CD14-positive monocyte (primary cell): Measurements from ENCODE around the gene RAB37. TPM values are rescaled to one million over a fixed set of nuclear protein-coding genes. Genes with fewer than 3 reads are reported as not detected.

Experiments used
- DNase-seq, 3 donors: peaks; one replicate each; pipeline ENCODE4 v3.0.0-alpha.2; 2011 to 2022
- H2AFZ ChIP-seq: 2 replicates; pipeline ENCODE4 v1.6.0; 2012; ENCODE audit warnings: mild to moderate bottlenecking, low read depth, low read length, inconsistent platforms; ENCODE audit not compliant: insufficient read depth, poor library complexity, severe bottlenecking
- H3K27ac ChIP-seq, 2 donors: 1 replicate in 1 of 2; 2 replicates in 1 of 2; pipeline ENCODE4 v1.5.1; 2012 to 2013; ENCODE audit warnings: low read length in 2 of 2, control low read depth in 1 of 2, inconsistent platforms in 1 of 2, low read depth in 1 of 2, mild to moderate bottlenecking in 1 of 2
- H3K27me3 ChIP-seq, 2 donors: one replicate each; pipeline versions ENCODE4 v1.6.0 to v1.6.1; 2011 to 2013; ENCODE audit warnings: low read length in 2 of 2; ENCODE audit not compliant: control insufficient read depth in 2 of 2, insufficient read depth in 2 of 2
- H3K36me3 ChIP-seq, 2 donors: replicated peaks in 1 of 2; 1 replicate in 1 of 2; 2 replicates in 1 of 2; pipeline versions ENCODE4 v1.5.1 to v1.6.1; 2012 to 2013; ENCODE audit warnings: low read length in 2 of 2, control low read depth in 1 of 2, inconsistent platforms in 1 of 2, mild to moderate bottlenecking in 1 of 2; ENCODE audit not compliant: insufficient read depth in 2 of 2, control insufficient read depth in 1 of 2
- H3K4me1 ChIP-seq, 2 donors: 1 replicate in 1 of 2; 2 replicates in 1 of 2; pipeline versions ENCODE4 v1.5.1 to v1.6.1; 2012 to 2013; ENCODE audit warnings: low read length in 2 of 2, control low read depth in 1 of 2, inconsistent platforms in 1 of 2, mild to moderate bottlenecking in 1 of 2, moderate library complexity in 1 of 2; ENCODE audit not compliant: insufficient read depth in 2 of 2, control insufficient read depth in 1 of 2
- H3K4me2 ChIP-seq: replicated peaks from 2 replicates; pipeline ENCODE3; 2012; ENCODE audit warnings: low read length, moderate library complexity, mild to moderate bottlenecking; ENCODE audit not compliant: poor library complexity, severe bottlenecking; ENCODE audit errors: extremely low read depth
- H3K4me3 ChIP-seq, 3 experiments: fragments of 200-600 bp in 1 of 3; sonication (generic) in 1 of 3; replicated peaks in 1 of 3; 1 replicate in 2 of 3; 2 replicates in 1 of 3; pipeline ENCODE4 v1.5.1; 2011 to 2013; ENCODE audit warnings: low read length in 3 of 3, mild to moderate bottlenecking in 3 of 3, control low read depth in 2 of 3, low read depth in 2 of 3, inconsistent platforms in 1 of 3, moderate library complexity in 1 of 3
- H3K79me2 ChIP-seq: 2 replicates; pipeline ENCODE4 v1.6.0; 2012; ENCODE audit warnings: mild to moderate bottlenecking, control low read depth, inconsistent platforms, low read length, moderate library complexity; ENCODE audit not compliant: insufficient read depth
- H3K9ac ChIP-seq: 2 replicates; pipeline ENCODE4 v1.6.0; 2017; ENCODE audit warnings: low read length, mild to moderate bottlenecking; ENCODE audit not compliant: insufficient read depth, poor library complexity, severe bottlenecking
- H3K9me3 ChIP-seq, 2 donors: replicated peaks in 1 of 2; 1 replicate in 1 of 2; 2 replicates in 1 of 2; pipeline versions ENCODE4 v1.5.1 to v1.6.1; 2012 to 2013; ENCODE audit warnings: low read length in 2 of 2, control low read depth in 1 of 2; ENCODE audit not compliant: control insufficient read depth in 1 of 2, insufficient read depth in 1 of 2
- H4K20me1 ChIP-seq: 2 replicates; pipeline ENCODE4 v1.6.0; 2012; ENCODE audit warnings: mild to moderate bottlenecking, low read length, control low read depth, moderate library complexity; ENCODE audit not compliant: insufficient read depth
- H3K27ac Mint-ChIP-seq, 7 donors: one replicate each; pipeline ENCODE4 v1.8.0; 2020; ENCODE audit warnings: mild to moderate bottlenecking in 7 of 7, mixed read lengths in 7 of 7, moderate library complexity in 6 of 7, inconsistent platforms in 2 of 7
- H3K27me3 Mint-ChIP-seq, 3 donors: one replicate each; pipeline ENCODE4 v1.8.0; 2021 to 2022; ENCODE audit warnings: low read depth in 3 of 3, mild to moderate bottlenecking in 3 of 3, mixed read lengths in 3 of 3, moderate library complexity in 3 of 3, inconsistent platforms in 1 of 3
- H3K36me3 Mint-ChIP-seq, 2 donors: one replicate each; pipeline ENCODE4 v1.8.0; 2020; ENCODE audit warnings: mixed read lengths in 2 of 2, inconsistent platforms in 1 of 2, mild to moderate bottlenecking in 1 of 2
- H3K4me1 Mint-ChIP-seq: one replicate; pipeline ENCODE4 v1.8.0; 2020; ENCODE audit warnings: mild to moderate bottlenecking, mixed read lengths
- H3K4me3 Mint-ChIP-seq, 2 donors: one replicate each; pipeline ENCODE4 v1.8.0; 2020; ENCODE audit warnings: mild to moderate bottlenecking in 2 of 2, mixed read lengths in 2 of 2, moderate library complexity in 1 of 2
- H3K9me3 Mint-ChIP-seq, 7 donors: one replicate each; pipeline ENCODE4 v1.8.0; 2020 to 2022; ENCODE audit warnings: mixed read lengths in 7 of 7, mild to moderate bottlenecking in 6 of 7, moderate library complexity in 6 of 7, inconsistent platforms in 2 of 7
- WGBS: methylation state at CpG from one replicate; pipeline ENCODE4 v1.1.5; 2013; ENCODE audit warnings: missing lambda C conversion rate; ENCODE audit not compliant: insufficient coverage; 5-methylcytosine and 5-hydroxymethylcytosine counted together
- intact Hi-C, 2 donors: fragments of 100-400 bp; cut with micrococcal nuclease; formaldehyde crosslinking; loops; one replicate each; pipeline versions ENCODE4 v1.15.0 to v1.15.1; 2023
- polyA plus RNA-seq, 3 donors: library from polyadenylated mRNA; depleted of rRNA in 1 of 3; unstranded in 2 of 3; stranded (reverse) in 1 of 3; fragments of 300-500 nt in 2 of 3; fragments of >200 nt in 1 of 3; fragmentation: Illumina TruSeq in 2 of 3; gene quantifications; 1 replicate in 2 of 3; 2 replicates in 1 of 3; pipeline ENCODE4 v1.2.3, GENCODE V29; 2012 to 2021
- TF ChIP-seq, protein P1 (sequence below): fragments of 200-600 bp; IDR thresholded peaks from one replicate; pipeline ENCODE4 v1.8.0; 2022; ENCODE audit warnings: antibody characterized with exemption, mild to moderate bottlenecking

Gene RAB37
- polyA plus RNA-seq, 3 donors, result 26.8 to 40.9 (median 33.1) TPM

DNA sequence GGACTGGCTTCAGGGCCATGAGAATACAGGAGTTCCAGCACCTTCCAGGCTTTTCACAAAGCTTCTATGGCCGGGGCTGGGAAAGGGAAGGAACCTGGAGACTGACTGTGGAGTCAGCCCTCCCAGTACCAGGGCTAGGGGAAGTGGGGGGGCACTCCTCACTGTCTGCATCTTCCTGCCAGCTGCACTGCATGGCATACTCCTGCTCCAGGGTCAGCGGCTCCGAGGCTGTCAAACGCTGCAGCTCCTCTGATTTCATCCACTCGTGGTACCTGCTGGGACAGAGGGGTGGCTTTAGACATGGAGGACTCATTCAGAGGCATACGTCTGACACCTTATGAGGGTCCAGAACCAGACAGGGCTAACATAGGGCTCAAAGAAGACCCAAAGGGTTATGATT, 36.4 kb downstream of the RAB37 start:
- peak overlapping the region in 3 of 7 donors; percentile 18 to 46 (median 42) for H3K27ac Mint-ChIP-seq
- no peaks in the 10 kb centered on the region for H3K27me3 ChIP-seq
- DNase-seq, result no peak
- peaks cover 0 to 1% (median 0%) of the 10 kb centered on the region in 7 donors for H3K9me3 Mint-ChIP-seq
- TF ChIP-seq, protein P1, sequence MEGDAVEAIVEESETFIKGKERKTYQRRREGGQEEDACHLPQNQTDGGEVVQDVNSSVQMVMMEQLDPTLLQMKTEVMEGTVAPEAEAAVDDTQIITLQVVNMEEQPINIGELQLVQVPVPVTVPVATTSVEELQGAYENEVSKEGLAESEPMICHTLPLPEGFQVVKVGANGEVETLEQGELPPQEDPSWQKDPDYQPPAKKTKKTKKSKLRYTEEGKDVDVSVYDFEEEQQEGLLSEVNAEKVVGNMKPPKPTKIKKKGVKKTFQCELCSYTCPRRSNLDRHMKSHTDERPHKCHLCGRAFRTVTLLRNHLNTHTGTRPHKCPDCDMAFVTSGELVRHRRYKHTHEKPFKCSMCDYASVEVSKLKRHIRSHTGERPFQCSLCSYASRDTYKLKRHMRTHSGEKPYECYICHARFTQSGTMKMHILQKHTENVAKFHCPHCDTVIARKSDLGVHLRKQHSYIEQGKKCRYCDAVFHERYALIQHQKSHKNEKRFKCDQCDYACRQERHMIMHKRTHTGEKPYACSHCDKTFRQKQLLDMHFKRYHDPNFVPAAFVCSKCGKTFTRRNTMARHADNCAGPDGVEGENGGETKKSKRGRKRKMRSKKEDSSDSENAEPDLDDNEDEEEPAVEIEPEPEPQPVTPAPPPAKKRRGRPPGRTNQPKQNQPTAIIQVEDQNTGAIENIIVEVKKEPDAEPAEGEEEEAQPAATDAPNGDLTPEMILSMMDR, result no peak
- no peak overlapping the region for H3K4me2 ChIP-seq
- peaks cover 50% of the 10 kb centered on the region for H3K4me1 Mint-ChIP-seq
- H3K79me2 ChIP-seq, result peaks cover 47% of the 10 kb centered on the region
- peaks cover 51 to 54% of the 10 kb centered on the region in 2 donors for H3K36me3 ChIP-seq
- intact Hi-C loops, result no loop called here
- WGBS, result 93% methylated on average over 3 of the region's 6 CpGs
- H2AFZ ChIP-seq, result no peak overlapping the region
- peaks cover 65% of the 10 kb centered on the region for H4K20me1 ChIP-seq
- no peak overlapping the region for H3K4me3 ChIP-seq
- H3K27ac ChIP-seq, result no peak overlapping the region
- H3K27me3 Mint-ChIP-seq, result peaks cover 0 to 2% (median 2%) of the 10 kb centered on the region in 3 donors
- no peaks in the 10 kb centered on the region for H3K9me3 ChIP-seq
- H3K36me3 Mint-ChIP-seq, result peaks cover 64% of the 10 kb centered on the region in 2 donors
- no peak overlapping the region for H3K4me3 Mint-ChIP-seq
- H3K9ac ChIP-seq, result no peak overlapping the region
- peaks cover 35 to 43% of the 10 kb centered on the region in 2 donors for H3K4me1 ChIP-seq

DNA sequence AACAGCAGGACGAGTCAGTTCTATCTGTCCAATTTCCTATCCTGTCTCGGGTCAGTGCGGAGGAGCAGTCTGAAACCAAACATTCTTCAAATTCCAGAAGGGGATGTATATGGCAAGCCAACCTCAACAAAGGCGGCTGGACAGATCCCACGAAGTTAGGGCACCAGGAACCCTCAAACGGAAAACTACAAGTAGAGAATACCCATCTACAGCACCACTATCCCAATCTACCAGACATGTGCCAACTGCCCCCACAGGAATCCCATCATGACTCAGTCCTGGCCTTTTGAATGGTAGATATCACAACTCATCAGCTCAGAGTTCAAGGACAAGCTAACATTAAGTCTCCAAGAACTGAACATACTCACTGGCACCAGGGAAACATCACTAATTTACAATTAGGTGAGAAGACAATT, 36.8 kb downstream of the RAB37 start:
- H3K27ac Mint-ChIP-seq, result peak overlapping the region in 5 of 7 donors; percentile 32 to 80 (median 46)
- H3K9me3 Mint-ChIP-seq, result peaks cover 0 to 1% (median 0%) of the 10 kb centered on the region in 7 donors
- H4K20me1 ChIP-seq, result peaks cover 65% of the 10 kb centered on the region
- no peak for DNase-seq
- H3K9me3 ChIP-seq, result no peaks in the 10 kb centered on the region
- WGBS, result 95% methylated on average over 5 of the region's 6 CpGs
- no peak overlapping the region for H2AFZ ChIP-seq
- peak overlapping the region; percentile 13 for H3K4me2 ChIP-seq
- H3K27me3 Mint-ChIP-seq, result peaks cover 0 to 2% (median 2%) of the 10 kb centered on the region in 3 donors
- TF ChIP-seq, protein P1, result no peak
- H3K36me3 ChIP-seq, result peaks cover 46 to 49% of the 10 kb centered on the region in 2 donors
- H3K79me2 ChIP-seq, result peaks cover 48% of the 10 kb centered on the region
- H3K27me3 ChIP-seq, result no peaks in the 10 kb centered on the region
- peaks cover 61 to 64% of the 10 kb centered on the region in 2 donors for H3K36me3 Mint-ChIP-seq
- no peak overlapping the region for H3K4me3 Mint-ChIP-seq
- H3K9ac ChIP-seq, result no peak overlapping the region
- H3K4me1 ChIP-seq, result peaks cover 40 to 48% of the 10 kb centered on the region in 2 donors
- H3K27ac ChIP-seq, result no peak overlapping the region
- intact Hi-C loops, result no loop called here
- peaks cover 52% of the 10 kb centered on the region for H3K4me1 Mint-ChIP-seq
- no peak overlapping the region for H3K4me3 ChIP-seq
